Small intestine (tissue), 7 donors: ENCODE measurements around the gene ARHGAP22. TPM values are rescaled to one million over a fixed set of nuclear protein-coding genes. Genes with fewer than 3 reads are reported as not detected.

Source experiments
- DNase-seq, 2 donors: peaks; one replicate each; pipeline versions ENCODE4 v3.0.0 to v3.0.0-alpha.2; 2013
- FAIRE-seq: peaks from 2 replicates; lab custom pipeline; 2012; peaks lifted over from hg19 to GRCh38; lab: Jason Lieb, UNC
- H3K27ac ChIP-seq, 3 donors: one replicate each; pipeline ENCODE4 v1.5.1; 2013; ENCODE audit warnings: low read length in 2 of 3, mild to moderate bottlenecking in 2 of 3, control low read depth in 1 of 3, inconsistent platforms in 1 of 3, low read depth in 1 of 3, moderate library complexity in 1 of 3
- H3K27me3 ChIP-seq, 3 donors: one replicate each; pipeline ENCODE4 v1.6.1; 2013; ENCODE audit warnings: low read length in 3 of 3, inconsistent platforms in 1 of 3; ENCODE audit not compliant: control insufficient read depth in 3 of 3, insufficient read depth in 3 of 3
- H3K36me3 ChIP-seq, 3 donors: one replicate each; pipeline ENCODE4 v1.6.1; 2013; ENCODE audit warnings: low read length in 3 of 3, inconsistent platforms in 1 of 3, low read depth in 1 of 3, mild to moderate bottlenecking in 1 of 3, moderate library complexity in 1 of 3; ENCODE audit not compliant: control insufficient read depth in 3 of 3, insufficient read depth in 2 of 3
- H3K4me1 ChIP-seq, 3 donors: one replicate each; pipeline ENCODE4 v1.6.1; 2013; ENCODE audit warnings: low read length in 2 of 3, inconsistent platforms in 1 of 3, low read depth in 1 of 3, mild to moderate bottlenecking in 1 of 3, moderate library complexity in 1 of 3; ENCODE audit not compliant: control insufficient read depth in 3 of 3, insufficient read depth in 2 of 3
- H3K4me3 ChIP-seq, 3 donors: one replicate each; pipeline ENCODE4 v1.5.1; 2013; ENCODE audit warnings: low read length in 3 of 3, control low read depth in 1 of 3, inconsistent platforms in 1 of 3, low read depth in 1 of 3, mild to moderate bottlenecking in 1 of 3, moderate library complexity in 1 of 3
- H3K9me3 ChIP-seq, 2 donors: one replicate each; pipeline ENCODE4 v1.6.1; 2013; ENCODE audit warnings: low read depth in 1 of 2, low read length in 1 of 2; ENCODE audit not compliant: control insufficient read depth in 2 of 2, insufficient read depth in 1 of 2
- WGBS, 3 donors: extraction: QIAGEN DNeasy Blood & Tissue Kit; methylation state at CpG; one replicate each; pipeline ENCODE4 v1.1.7; 2013; 5-methylcytosine and 5-hydroxymethylcytosine counted together
- polyA plus RNA-seq, 4 donors: library from polyadenylated mRNA; stranded (reverse) in 3 of 4; unstranded in 1 of 4; fragments of 200-250 nt in 3 of 4; fragments of 120-200 nt in 1 of 4; gene quantifications; one replicate each; pipeline versions ENCODE4 v1.2.1 to v1.2.3, GENCODE V29; 2013
- donor health status: healthy with polysubstance abuse.
- donor health status: control.
- donor health status: control.
- donor health status: Bipolar disorder and iron deficiency.
- donor health status: healthy.

The ARHGAP22 gene
- polyA plus RNA-seq, 4 donors = 0.54 to 1.4 (median 1.3) TPM; not detected in 1

GRCh38 chr10:48519481-48520183 is 85.2 kb downstream of the ARHGAP22 start:
- peaks cover 0 to 6% (median 2%) of the 10 kb centered on the region in 3 donors for H3K4me1 ChIP-seq
- H3K36me3 ChIP-seq = no peaks in the 10 kb centered on the region
- DNase-seq (no peak), FAIRE-seq (no peak)
- 71 to 78% (median 77%) methylated on average over 12 of the region's 12 CpGs for WGBS, 3 donors
- peaks cover 13 to 24% (median 17%) of the 10 kb centered on the region in 3 donors for H3K27me3 ChIP-seq
- peaks cover 0 to 5% of the 10 kb centered on the region in 2 donors for H3K9me3 ChIP-seq
- no peak overlapping the region for H3K27ac ChIP-seq
- H3K4me3 ChIP-seq = no peak overlapping the region

DNA sequence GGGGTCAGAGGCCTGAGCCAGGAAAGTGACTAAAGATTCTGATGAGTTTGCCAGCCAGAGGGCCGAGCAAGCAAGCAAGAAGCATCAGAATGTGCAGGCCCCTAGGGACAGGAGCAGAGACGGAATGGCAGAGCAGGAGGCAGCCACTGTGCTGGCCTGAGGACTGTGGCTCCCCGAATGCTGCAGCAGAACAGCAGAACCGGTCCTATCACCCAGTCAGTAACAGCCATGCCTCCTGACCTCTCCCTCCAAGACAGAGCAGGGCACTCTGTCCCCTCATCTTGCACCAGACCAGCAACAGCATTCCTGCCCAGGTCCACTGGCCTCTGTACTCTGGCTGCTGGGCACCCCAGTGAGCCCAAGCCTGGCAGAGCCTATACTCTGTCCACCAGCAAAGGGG is 85.9 kb downstream of the ARHGAP22 start:
- no peak for FAIRE-seq
- H3K36me3 ChIP-seq = no peaks in the 10 kb centered on the region
- no peak overlapping the region for H3K27ac ChIP-seq
- peaks cover 6 to 20% (median 14%) of the 10 kb centered on the region in 3 donors for H3K27me3 ChIP-seq
- H3K9me3 ChIP-seq = peaks cover 0 to 5% of the 10 kb centered on the region in 2 donors
- 69 to 89% (median 79%) methylated on average over 3 to 4 of the region's 4 CpGs for WGBS, 3 donors
- H3K4me3 ChIP-seq = no peak overlapping the region
- H3K4me1 ChIP-seq = peaks cover 0 to 6% (median 2%) of the 10 kb centered on the region in 3 donors
- no peak for DNase-seq

DNA sequence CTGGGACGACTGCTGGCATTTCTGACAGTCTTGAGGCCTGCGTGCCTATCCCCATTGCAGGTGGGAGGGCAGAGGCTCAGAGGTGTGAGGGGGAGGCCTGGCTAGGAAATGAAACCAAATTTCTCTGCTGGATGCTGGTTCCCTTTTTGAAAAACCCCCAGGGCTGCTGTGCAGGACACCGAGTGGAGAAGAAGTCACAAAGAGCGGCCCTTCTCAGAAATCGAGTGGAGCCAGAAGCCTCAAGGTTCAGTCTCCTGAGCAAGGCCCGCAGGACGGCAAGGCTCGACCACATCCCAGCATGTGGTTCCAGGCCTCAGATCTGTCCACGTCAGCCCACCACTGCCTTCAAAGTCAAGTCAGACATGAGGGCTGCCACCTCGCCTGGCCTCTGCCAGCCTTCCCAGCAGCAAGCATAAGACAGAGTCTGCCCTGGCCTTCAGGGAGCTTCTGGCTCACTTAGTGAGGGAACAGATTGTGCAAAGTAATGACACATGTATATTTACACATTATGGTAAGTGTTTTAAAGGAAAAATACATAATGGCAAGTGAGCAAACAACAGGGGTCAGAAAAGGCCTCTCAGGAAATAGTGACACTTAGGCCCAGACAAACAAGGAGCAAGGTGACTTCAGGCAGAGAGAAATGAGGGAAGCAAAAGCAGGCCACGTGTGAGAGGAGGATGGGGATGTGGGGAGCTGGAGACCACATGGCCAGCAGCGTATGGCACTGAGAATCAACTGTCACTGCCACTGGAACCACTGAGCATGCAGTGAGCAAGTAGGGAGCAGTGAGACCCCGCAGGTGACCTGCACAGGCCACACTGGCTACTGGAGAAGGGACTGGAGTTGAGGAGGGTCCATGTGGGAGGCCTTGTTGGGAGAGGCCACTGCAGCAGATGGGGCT is 86.7 kb downstream of the ARHGAP22 start:
- Histone ChIP-seq H3K9me3 (peaks cover 0 to 5% of the 10 kb centered on the region in 2 donors), H3K27ac (no peak overlapping the region), H3K27me3 (peaks cover under 1 to 18% (median 12%) of the 10 kb centered on the region in 3 donors), H3K4me1 (peaks cover 0 to 5% (median 1%) of the 10 kb centered on the region in 3 donors), H3K36me3 (no peaks in the 10 kb centered on the region), H3K4me3 (no peak overlapping the region)
- DNase-seq (no peak), FAIRE-seq (no peak)
- WGBS, 3 donors = 78 to 85% (median 80%) methylated on average over 13 of the region's 13 CpGs

DNA sequence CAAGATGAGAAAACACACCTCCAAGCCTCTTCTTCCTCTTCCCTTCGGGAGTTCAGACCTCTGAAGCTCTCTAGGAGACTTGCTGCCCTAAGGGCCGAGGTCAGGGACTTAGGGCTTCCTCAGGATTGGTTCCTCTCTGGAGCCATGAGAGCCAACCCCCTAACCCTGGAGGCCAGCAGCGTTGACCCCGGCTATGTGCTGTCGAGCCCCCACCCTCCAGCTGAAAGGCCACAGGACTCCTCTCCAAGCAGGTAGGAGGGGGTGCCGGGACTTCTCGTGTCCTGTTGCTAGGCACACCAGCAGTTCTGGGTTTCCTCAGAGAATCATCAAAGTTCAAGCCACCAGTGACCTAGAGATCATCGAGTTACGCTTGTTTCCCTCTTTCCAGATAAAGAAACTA is 87.4 kb downstream of the ARHGAP22 start:
- H3K9me3 ChIP-seq = peaks cover 0 to 5% of the 10 kb centered on the region in 2 donors
- H3K4me1 ChIP-seq = no peaks in the 10 kb centered on the region
- 77 to 84% (median 80%) methylated on average over 9 of the region's 9 CpGs for WGBS, 3 donors
- no peak overlapping the region for H3K4me3 ChIP-seq
- FAIRE-seq (no peak), DNase-seq (no peak)
- H3K27ac ChIP-seq = peak overlapping the region in 1 of 3 donors; percentile 26
- no peaks in the 10 kb centered on the region for H3K36me3 ChIP-seq
- H3K27me3 ChIP-seq = peaks cover 0 to 11% (median 8%) of the 10 kb centered on the region in 3 donors

- Histone ChIP-seq H3K9me3 (peaks cover 0 to 5% of the 10 kb centered on the region in 2 donors), H3K4me3 (no peak overlapping the region), H3K4me1 (no peaks in the 10 kb centered on the region), H3K27me3 (peaks cover 0 to 5% (median 3%) of the 10 kb centered on the region in 3 donors), H3K27ac (no peak overlapping the region), H3K36me3 (no peaks in the 10 kb centered on the region)
- FAIRE-seq = no peak
- no peak for DNase-seq
- 88 to 93% (median 90%) methylated on average over 3 of the region's 3 CpGs for WGBS, 3 donors
Observed at GRCh38 chr10:48516911-48517310, 88.0 kb downstream of the ARHGAP22 start.

GRCh38 chr10:48514916-48515315 is 90.0 kb downstream of the ARHGAP22 start:
- Histone ChIP-seq H3K27ac (no peak overlapping the region), H3K9me3 (peaks cover 0 to 5% of the 10 kb centered on the region in 2 donors), H3K4me3 (no peak overlapping the region), H3K27me3 (peaks cover 0 to 3% (median 0%) of the 10 kb centered on the region in 3 donors), H3K4me1 (no peaks in the 10 kb centered on the region), H3K36me3 (no peaks in the 10 kb centered on the region)
- FAIRE-seq = peak; percentile 33
- WGBS, 3 donors = 81 to 91% (median 90%) methylated on average over 1 of the region's 1 CpG
- no peak for DNase-seq

DNA sequence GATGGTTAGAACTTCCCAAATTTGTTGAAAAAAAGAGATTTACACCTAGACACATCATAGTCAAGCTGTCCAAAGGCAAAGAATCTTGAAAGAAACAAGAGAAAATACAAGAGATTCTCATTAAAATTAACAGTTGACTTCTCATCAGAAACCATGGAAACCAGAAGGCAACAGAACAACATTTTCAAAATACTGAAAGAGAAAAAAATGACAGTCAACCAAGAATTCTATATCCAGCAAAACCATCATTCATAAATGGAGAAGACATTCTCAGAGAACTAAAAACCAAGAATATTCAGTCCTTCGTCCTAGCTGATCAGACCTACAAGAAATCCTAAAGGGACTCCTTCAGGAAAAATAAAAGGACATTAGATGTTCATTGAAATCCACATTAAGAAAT is 90.6 kb downstream of the ARHGAP22 start:
- no peak for FAIRE-seq

GRCh38 chr10:48512861-48513260 is 92.0 kb downstream of the ARHGAP22 start:
- no peaks in the 10 kb centered on the region for H3K4me1 ChIP-seq
- peaks cover 0 to 2% (median 0%) of the 10 kb centered on the region in 3 donors for H3K27me3 ChIP-seq
- FAIRE-seq (no peak), DNase-seq (no peak)
- 74 to 90% (median 74%) methylated on average over 2 of the region's 2 CpGs for WGBS, 3 donors
- peaks cover 0 to 5% of the 10 kb centered on the region in 2 donors for H3K9me3 ChIP-seq
- no peaks in the 10 kb centered on the region for H3K36me3 ChIP-seq
- H3K27ac ChIP-seq = no peak overlapping the region
- no peak overlapping the region for H3K4me3 ChIP-seq

More for the DNA sequence above, 90.6 kb downstream of the ARHGAP22 start:
- peaks cover 0 to 5% of the 10 kb centered on the region in 2 donors for H3K9me3 ChIP-seq
- WGBS, 3 donors = 89 to 96% (median 89%) methylated on average over 1 of the region's 1 CpG
- no peaks in the 10 kb centered on the region for H3K36me3 ChIP-seq
- no peak for DNase-seq
- H3K4me3 ChIP-seq = no peak overlapping the region
- H3K27me3 ChIP-seq = peaks cover 0 to 3% (median 0%) of the 10 kb centered on the region in 3 donors
- H3K27ac ChIP-seq = no peak overlapping the region
- H3K4me1 ChIP-seq = no peaks in the 10 kb centered on the region
